H9 (cell line): Measurements from ENCODE around the gene STX8. TPM values are rescaled to one million over a fixed set of nuclear protein-coding genes. Genes with fewer than 3 reads are reported as not detected.

ENCODE experiments used
- DNase-seq: peaks from one replicate; pipeline ENCODE4 v3.0.0-alpha.2; 2017
- H2AFZ ChIP-seq: one replicate; pipeline ENCODE4 v1.6.1; 2013; ENCODE audit warnings: mild to moderate bottlenecking, low read length, control low read depth, moderate library complexity
- H2AK5ac ChIP-seq: 2 replicates; pipeline ENCODE4 v1.6.1; 2013; ENCODE audit warnings: low read length, control low read depth, mixed read lengths; ENCODE audit not compliant: insufficient read length
- H2BK120ac ChIP-seq: one replicate; pipeline ENCODE4 v1.6.1; 2013; ENCODE audit warnings: low read depth, mild to moderate bottlenecking, low read length, control low read depth, inconsistent platforms; ENCODE audit not compliant: poor library complexity, severe bottlenecking
- H2BK12ac ChIP-seq: 2 replicates; pipeline ENCODE4 v1.6.1; 2013; ENCODE audit warnings: low read length, control low read depth, mixed read lengths, low read depth; ENCODE audit not compliant: insufficient read length
- H2BK15ac ChIP-seq: 2 replicates; pipeline ENCODE4 v1.6.1; 2013; ENCODE audit warnings: low read depth, low read length, control low read depth
- H2BK20ac ChIP-seq: one replicate; pipeline ENCODE4 v1.6.1; 2013; ENCODE audit warnings: low read depth, mild to moderate bottlenecking, low read length, control low read depth, inconsistent platforms; ENCODE audit not compliant: poor library complexity, severe bottlenecking
- H2BK5ac ChIP-seq: 2 replicates; pipeline ENCODE4 v1.6.1; 2013; ENCODE audit warnings: low read length, control low read depth, mixed read lengths; ENCODE audit not compliant: insufficient read length
- H3K14ac ChIP-seq: 2 replicates; pipeline ENCODE4 v1.6.1; 2013; ENCODE audit warnings: low read length, control low read depth; ENCODE audit not compliant: insufficient read depth
- H3K18ac ChIP-seq: 2 replicates; pipeline ENCODE4 v1.6.1; 2013; ENCODE audit warnings: low read depth, mild to moderate bottlenecking, mixed read lengths, low read length, control low read depth; ENCODE audit not compliant: insufficient read length
- H3K23ac ChIP-seq: 2 replicates; pipeline ENCODE4 v1.6.1; 2013; ENCODE audit warnings: low read length, control low read depth, mixed read lengths, low read depth; ENCODE audit not compliant: insufficient read length
- H3K23me2 ChIP-seq: 2 replicates; pipeline ENCODE4 v1.6.1; 2013; ENCODE audit warnings: low read depth, mild to moderate bottlenecking, mixed read lengths, low read length, control low read depth; ENCODE audit not compliant: insufficient read length, poor library complexity, severe bottlenecking
- H3K27ac ChIP-seq: 2 replicates; pipeline ENCODE4 v1.5.1; 2013; ENCODE audit warnings: low read length, control low read depth, mixed read lengths, low read depth; ENCODE audit not compliant: insufficient read length
- H3K27me3 ChIP-seq: 2 replicates; pipeline ENCODE4 v1.6.1; 2013; ENCODE audit warnings: low read length, control low read depth, inconsistent platforms; ENCODE audit not compliant: insufficient read depth
- H3K4ac ChIP-seq: 2 replicates; pipeline ENCODE4 v1.6.1; 2013; ENCODE audit warnings: low read depth, mild to moderate bottlenecking, control low read depth, inconsistent platforms, low read length, moderate library complexity
- H3K4me1 ChIP-seq: 2 replicates; pipeline ENCODE4 v1.6.1; 2013; ENCODE audit warnings: low read length, control low read depth, inconsistent platforms; ENCODE audit not compliant: insufficient read depth
- H3K4me2 ChIP-seq: 2 replicates; pipeline ENCODE4 v1.6.1; 2013; ENCODE audit warnings: low read length, control low read depth, mixed read lengths; ENCODE audit not compliant: insufficient read length, insufficient read depth
- H3K56ac ChIP-seq: 2 replicates; pipeline ENCODE4 v1.6.1; 2013; ENCODE audit warnings: low read depth, mild to moderate bottlenecking, mixed read lengths, low read length, control low read depth; ENCODE audit not compliant: insufficient read length
- H3K79me1 ChIP-seq: 2 replicates; pipeline ENCODE4 v1.6.1; 2013; ENCODE audit warnings: low read depth, mild to moderate bottlenecking, moderate library complexity, low read length, control low read depth, inconsistent platforms; ENCODE audit not compliant: insufficient read depth, poor library complexity, severe bottlenecking
- H3K79me2 ChIP-seq: 2 replicates; pipeline ENCODE4 v1.6.1; 2013; ENCODE audit warnings: low read length, control low read depth, inconsistent platforms; ENCODE audit not compliant: insufficient read depth
- H3K9ac ChIP-seq: 2 replicates; pipeline ENCODE4 v1.6.1; 2013; ENCODE audit warnings: low read length, control low read depth, mixed read lengths; ENCODE audit not compliant: insufficient read length; ENCODE audit errors: extremely low read depth
- H3K9me3 ChIP-seq: one replicate; pipeline ENCODE4 v1.6.1; 2013; ENCODE audit warnings: low read depth, low read length, inconsistent platforms; ENCODE audit not compliant: control insufficient read depth
- H3T11ph ChIP-seq: one replicate; pipeline ENCODE4 v1.6.1; 2013; ENCODE audit warnings: mild to moderate bottlenecking, low read length, control low read depth, inconsistent platforms
- H4K20me1 ChIP-seq: one replicate; pipeline ENCODE4 v1.6.1; 2013; ENCODE audit not compliant: control insufficient read depth, insufficient read length, insufficient read depth
- H4K5ac ChIP-seq: 2 replicates; pipeline ENCODE4 v1.6.1; 2013; ENCODE audit warnings: low read depth, mild to moderate bottlenecking, mixed read lengths, low read length, control low read depth; ENCODE audit not compliant: insufficient read length
- H4K8ac ChIP-seq: replicated peaks from 2 replicates; pipeline ENCODE4 v1.6.1; 2013; ENCODE audit warnings: low read length, control low read depth, mixed read lengths, low read depth; ENCODE audit not compliant: insufficient read length
- H4K91ac ChIP-seq: 2 replicates; pipeline ENCODE4 v1.6.1; 2013; ENCODE audit warnings: low read depth, mild to moderate bottlenecking, moderate library complexity, mixed read lengths, low read length, control low read depth; ENCODE audit not compliant: insufficient read length
- H3K27ac Mint-ChIP-seq, 3 experiments: 2 replicates in 2 of 3; 3 replicates in 1 of 3; pipeline ENCODE4 v1.8.0; 2020 to 2021; ENCODE audit warnings: mixed read lengths in 3 of 3, mild to moderate bottlenecking in 1 of 3, moderate library complexity in 1 of 3
- H3K27me3 Mint-ChIP-seq: 2 replicates; pipeline ENCODE4 v1.8.0; 2021; ENCODE audit warnings: low read depth, mild to moderate bottlenecking, moderate library complexity, mixed read lengths
- H3K36me3 Mint-ChIP-seq, 3 experiments: 2 replicates in 2 of 3; 3 replicates in 1 of 3; pipeline ENCODE4 v1.8.0; 2020 to 2021; ENCODE audit warnings: low read depth in 3 of 3, mixed read lengths in 3 of 3; ENCODE audit not compliant: insufficient read depth in 1 of 3
- H3K4me1 Mint-ChIP-seq, 2 experiments: 2 replicates each; pipeline ENCODE4 v1.8.0; 2020; ENCODE audit warnings: mixed read lengths in 2 of 2
- H3K4me3 Mint-ChIP-seq, 2 experiments: 2 replicates in 1 of 2; 3 replicates in 1 of 2; pipeline ENCODE4 v1.8.0; 2020 to 2021; ENCODE audit warnings: mild to moderate bottlenecking in 2 of 2, mixed read lengths in 2 of 2, moderate library complexity in 1 of 2
- H3K9me3 Mint-ChIP-seq, 2 experiments: 2 replicates in 1 of 2; 3 replicates in 1 of 2; pipeline ENCODE4 v1.8.0; 2020; ENCODE audit warnings: mild to moderate bottlenecking in 2 of 2, mixed read lengths in 2 of 2, moderate library complexity in 1 of 2
- WGBS: extraction: QIAGEN DNeasy Blood & Tissue Kit; methylation state at CpG from one replicate; pipeline ENCODE4 v1.1.7; 2013; ENCODE audit warnings: missing lambda C conversion rate, low lambda C conversion rate, mixed read lengths; ENCODE audit not compliant: insufficient read length; ENCODE audit errors: extremely low coverage; 5-methylcytosine and 5-hydroxymethylcytosine counted together
- total RNA-seq: library from RNA; stranded (reverse); gene quantifications from 2 replicates; pipeline ENCODE4 v1.2.1, GENCODE V29; 2021
- TF ChIP-seq, protein P1 (sequence below): fragments of 200-600 bp; sonication (generic); conservative IDR thresholded peaks from 3 replicates; pipeline ENCODE4 v1.8.0; 2021; ENCODE audit warnings: antibody characterized with exemption, mild to moderate bottlenecking

Gene STX8
- total RNA-seq, 1 experiment from 2014 or later, result 55.1 TPM

DNA sequence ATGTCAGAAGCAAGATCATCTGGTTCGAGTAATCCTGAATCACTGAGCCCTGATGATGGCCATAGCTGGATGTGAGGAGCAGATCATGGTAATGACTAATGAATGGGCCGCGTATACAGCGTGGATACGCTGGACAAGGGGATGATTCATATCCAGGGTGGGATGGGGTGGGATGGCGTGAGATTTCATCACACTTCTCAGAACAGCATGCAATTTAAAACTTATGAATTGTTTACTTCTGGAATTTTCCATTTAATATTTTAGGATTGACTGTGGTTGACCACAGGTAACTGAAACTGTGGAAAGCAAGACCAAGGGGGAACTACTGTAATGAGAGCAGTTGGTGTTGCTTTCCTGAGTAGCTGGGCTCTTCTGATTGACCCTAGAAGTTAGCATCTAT is 225.5 kb downstream of the STX8 start:
- H3K23ac ChIP-seq, result no peak overlapping the region
- no peak overlapping the region for H3K9ac ChIP-seq
- H3K79me2 ChIP-seq, result no peaks in the 10 kb centered on the region
- no peaks in the 10 kb centered on the region for H3K9me3 ChIP-seq
- Mint-ChIP-seq H3K4me3 (no peak overlapping the region), H3K36me3 (no peaks in the 10 kb centered on the region; a peak in 1 of 7 replicates), H3K4me1 (no peaks in the 10 kb centered on the region), H3K27ac (no peak overlapping the region), H3K9me3 (no peaks in the 10 kb centered on the region), H3K27me3 (no peaks in the 10 kb centered on the region)
- no peaks in the 10 kb centered on the region for H3K79me1 ChIP-seq
- no peak overlapping the region for H3K56ac ChIP-seq
- H3T11ph ChIP-seq, result no peak overlapping the region
- no peak overlapping the region for H2BK120ac ChIP-seq
- H3K27ac ChIP-seq, result no peak overlapping the region
- H2BK15ac ChIP-seq, result no peak overlapping the region
- H3K23me2 ChIP-seq, result no peaks in the 10 kb centered on the region
- no peak for DNase-seq
- TF ChIP-seq, protein P1, sequence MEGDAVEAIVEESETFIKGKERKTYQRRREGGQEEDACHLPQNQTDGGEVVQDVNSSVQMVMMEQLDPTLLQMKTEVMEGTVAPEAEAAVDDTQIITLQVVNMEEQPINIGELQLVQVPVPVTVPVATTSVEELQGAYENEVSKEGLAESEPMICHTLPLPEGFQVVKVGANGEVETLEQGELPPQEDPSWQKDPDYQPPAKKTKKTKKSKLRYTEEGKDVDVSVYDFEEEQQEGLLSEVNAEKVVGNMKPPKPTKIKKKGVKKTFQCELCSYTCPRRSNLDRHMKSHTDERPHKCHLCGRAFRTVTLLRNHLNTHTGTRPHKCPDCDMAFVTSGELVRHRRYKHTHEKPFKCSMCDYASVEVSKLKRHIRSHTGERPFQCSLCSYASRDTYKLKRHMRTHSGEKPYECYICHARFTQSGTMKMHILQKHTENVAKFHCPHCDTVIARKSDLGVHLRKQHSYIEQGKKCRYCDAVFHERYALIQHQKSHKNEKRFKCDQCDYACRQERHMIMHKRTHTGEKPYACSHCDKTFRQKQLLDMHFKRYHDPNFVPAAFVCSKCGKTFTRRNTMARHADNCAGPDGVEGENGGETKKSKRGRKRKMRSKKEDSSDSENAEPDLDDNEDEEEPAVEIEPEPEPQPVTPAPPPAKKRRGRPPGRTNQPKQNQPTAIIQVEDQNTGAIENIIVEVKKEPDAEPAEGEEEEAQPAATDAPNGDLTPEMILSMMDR, result no peak
- no peaks in the 10 kb centered on the region for H4K20me1 ChIP-seq
- H4K91ac ChIP-seq, result no peak overlapping the region
- H3K18ac ChIP-seq, result no peak overlapping the region
- H3K4me1 ChIP-seq, result no peaks in the 10 kb centered on the region
- no peak overlapping the region for H2AK5ac ChIP-seq
- no peak overlapping the region for H3K4me2 ChIP-seq
- no peak overlapping the region for H4K5ac ChIP-seq
- no peak overlapping the region for H2BK20ac ChIP-seq
- no peak overlapping the region for H2BK5ac ChIP-seq
- H2BK12ac ChIP-seq, result no peak overlapping the region
- no peak overlapping the region for H3K4ac ChIP-seq
- H4K8ac ChIP-seq, result no peak overlapping the region
- H3K27me3 ChIP-seq, result no peaks in the 10 kb centered on the region
- no CpG with 5 or more reads among the region's 6 CpGs for WGBS
- H3K14ac ChIP-seq, result no peak overlapping the region
- no peak overlapping the region for H2AFZ ChIP-seq
